Calu3 (cell line): ENCODE results near the gene HLCS. TPM values are rescaled to one million over a fixed set of nuclear protein-coding genes. Genes with fewer than 3 reads are reported as not detected.

ENCODE experiments used
- BruUV-seq: library from RNA; stranded (reverse); fragments of 400-500 nt; replicated peaks from 2 replicates; lab custom pipeline; 2021; lab: Mats Ljungman, UMichigan
- CTCF ChIA-PET: fragments of 300-600 bp; sonication (Branson Sonifier 250); formaldehyde crosslinking; loops from one replicate; lab custom pipeline; 2022; ENCODE audit warnings: antibody characterized with exemption; lab: Charles Lee
- DNase-seq: peaks from one replicate; pipeline ENCODE4 v3.0.0; 2022
- H3K27ac Mint-ChIP-seq: one replicate; pipeline ENCODE4 v1.8.0; 2022; ENCODE audit warnings: mixed read lengths; ENCODE audit not compliant: unreplicated experiment
- H3K27me3 Mint-ChIP-seq: one replicate; pipeline ENCODE4 v1.8.0; 2022; ENCODE audit warnings: mixed read lengths; ENCODE audit not compliant: unreplicated experiment
- H3K36me3 Mint-ChIP-seq: one replicate; pipeline ENCODE4 v1.8.0; 2022; ENCODE audit warnings: mild to moderate bottlenecking, moderate library complexity, mixed read lengths; ENCODE audit not compliant: insufficient read depth, unreplicated experiment
- H3K4me1 Mint-ChIP-seq: one replicate; pipeline ENCODE4 v1.8.0; 2022; ENCODE audit warnings: mild to moderate bottlenecking, low read depth, mixed read lengths; ENCODE audit not compliant: unreplicated experiment
- H3K4me3 Mint-ChIP-seq: one replicate; pipeline ENCODE4 v1.8.0; 2022; ENCODE audit warnings: mild to moderate bottlenecking, low read depth, moderate library complexity, mixed read lengths; ENCODE audit not compliant: unreplicated experiment
- H3K9me3 Mint-ChIP-seq: one replicate; pipeline ENCODE4 v1.8.0; 2022; ENCODE audit warnings: low read depth, mixed read lengths; ENCODE audit not compliant: unreplicated experiment
- CTCF ChIP-seq: fragments of 200-600 bp; IDR thresholded peaks from one replicate; pipeline ENCODE4 v1.8.0; 2022; ENCODE audit warnings: antibody characterized with exemption; ENCODE audit not compliant: unreplicated experiment
- intact Hi-C: fragments of 100-400 bp; cut with micrococcal nuclease; formaldehyde crosslinking; loops from one replicate; pipeline ENCODE4 v1.10.0; 2022; ENCODE audit not compliant: unreplicated experiment
- total RNA-seq: library from RNA; stranded (reverse); gene quantifications from 2 replicates; pipeline ENCODE4 v1.2.3, GENCODE V29; 2022

Gene HLCS
- total RNA-seq, 1 experiment from 2014 or later, result 18.4 TPM

GRCh38 chr21:36796070-36796469 is 170.4 kb downstream of the HLCS start:
- Mint-ChIP-seq H3K27me3 (no peaks in the 10 kb centered on the region), H3K27ac (no peak overlapping the region), H3K36me3 (peaks cover 5% of the 10 kb centered on the region), H3K9me3 (peaks cover 5% of the 10 kb centered on the region), H3K4me3 (no peak overlapping the region), H3K4me1 (no peaks in the 10 kb centered on the region)
- no TSS peak for BruUV-seq
- intact Hi-C loops, result no loop called here
- no peak for DNase-seq
- no peak for TF ChIP-seq CTCF
- CTCF ChIA-PET, result no interaction called here

- CTCF ChIA-PET, result no interaction called here
- no peaks in the 10 kb centered on the region for H3K27me3 Mint-ChIP-seq
- peaks cover 15% of the 10 kb centered on the region for H3K4me1 Mint-ChIP-seq
- H3K9me3 Mint-ChIP-seq, result no peaks in the 10 kb centered on the region
- intact Hi-C loops, result no loop called here
- H3K4me3 Mint-ChIP-seq, result no peak overlapping the region
- no peak for DNase-seq
- TF ChIP-seq CTCF, result no peak
- H3K36me3 Mint-ChIP-seq, result peaks cover 7% of the 10 kb centered on the region
- BruUV-seq, result no TSS peak
- no peak overlapping the region for H3K27ac Mint-ChIP-seq
These were observed 173.9 kb downstream of the HLCS start for GRCh38 chr21:36792505-36792967.

GRCh38 chr21:36791695-36792470 is 174.6 kb downstream of the HLCS start:
- intact Hi-C loops, result no loop called here
- CTCF ChIA-PET, result no interaction called here
- Mint-ChIP-seq H3K4me3 (no peak overlapping the region), H3K4me1 (peaks cover 15% of the 10 kb centered on the region), H3K9me3 (no peaks in the 10 kb centered on the region), H3K27ac (no peak overlapping the region), H3K36me3 (peaks cover 7% of the 10 kb centered on the region), H3K27me3 (no peaks in the 10 kb centered on the region)
- no TSS peak for BruUV-seq
- TF ChIP-seq CTCF, result no peak
- no peak for DNase-seq

GRCh38 chr21:36791180-36791579 is 175.3 kb downstream of the HLCS start:
- no peak for DNase-seq
- Mint-ChIP-seq H3K27me3 (no peaks in the 10 kb centered on the region), H3K27ac (no peak overlapping the region), H3K4me3 (no peak overlapping the region), H3K4me1 (peaks cover 15% of the 10 kb centered on the region), H3K36me3 (peaks cover 7% of the 10 kb centered on the region), H3K9me3 (no peaks in the 10 kb centered on the region)
- no TSS peak for BruUV-seq
- no peak for TF ChIP-seq CTCF
- CTCF ChIA-PET, result no interaction called here
- intact Hi-C loops, result no loop called here
